Activated naive CD4-positive, alpha-beta T cell treated with anti-CD3 and anti-CD28 coated beads, Interleukin-2, amount 50 U/mL, for 24 hours (primary cell): Measurements from ENCODE around the gene DDX5.

Experiments used
- H3K27ac Mint-ChIP-seq: one replicate; pipeline ENCODE4 v1.8.0; 2021; ENCODE audit warnings: mild to moderate bottlenecking, mixed read lengths
- H3K27me3 Mint-ChIP-seq: one replicate; pipeline ENCODE4 v1.8.0; 2021; ENCODE audit warnings: mixed read lengths
- H3K36me3 Mint-ChIP-seq: one replicate; pipeline ENCODE4 v1.8.0; 2021; ENCODE audit warnings: mixed read lengths
- H3K4me1 Mint-ChIP-seq: one replicate; pipeline ENCODE4 v1.8.0; 2021; ENCODE audit warnings: mixed read lengths
- H3K4me3 Mint-ChIP-seq: one replicate; pipeline ENCODE4 v1.8.0; 2021; ENCODE audit warnings: mild to moderate bottlenecking, mixed read lengths
- H3K9me3 Mint-ChIP-seq: one replicate; pipeline ENCODE4 v1.8.0; 2021; ENCODE audit warnings: mixed read lengths

Gene DDX5

DNA sequence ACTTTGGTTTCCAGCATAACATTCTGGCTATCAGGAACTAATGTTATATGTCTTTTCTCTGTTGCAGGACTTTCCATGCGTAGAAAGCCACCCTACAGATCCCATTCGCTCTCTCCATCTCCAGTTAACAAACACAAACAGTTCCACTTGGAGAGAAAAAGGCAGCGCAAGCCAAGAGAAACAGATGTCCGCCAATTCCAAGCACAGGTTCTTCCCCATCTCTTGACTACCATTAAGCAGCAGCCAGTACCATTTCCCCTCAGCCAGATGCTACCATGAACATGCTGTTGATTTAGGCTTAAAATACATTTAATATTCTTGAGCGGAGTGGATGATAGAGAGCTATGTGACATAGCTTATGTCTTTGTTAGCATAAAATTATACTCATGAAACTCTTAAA lies 23.1 kb upstream of the DDX5 start:
- peaks cover 23% of the 10 kb centered on the region for H3K36me3 Mint-ChIP-seq
- no peak overlapping the region for H3K4me3 Mint-ChIP-seq
- no peaks in the 10 kb centered on the region for H3K27me3 Mint-ChIP-seq
- no peaks in the 10 kb centered on the region for H3K4me1 Mint-ChIP-seq
- H3K9me3 Mint-ChIP-seq = no peaks in the 10 kb centered on the region
- peak overlapping the region; percentile 31 for H3K27ac Mint-ChIP-seq

DNA sequence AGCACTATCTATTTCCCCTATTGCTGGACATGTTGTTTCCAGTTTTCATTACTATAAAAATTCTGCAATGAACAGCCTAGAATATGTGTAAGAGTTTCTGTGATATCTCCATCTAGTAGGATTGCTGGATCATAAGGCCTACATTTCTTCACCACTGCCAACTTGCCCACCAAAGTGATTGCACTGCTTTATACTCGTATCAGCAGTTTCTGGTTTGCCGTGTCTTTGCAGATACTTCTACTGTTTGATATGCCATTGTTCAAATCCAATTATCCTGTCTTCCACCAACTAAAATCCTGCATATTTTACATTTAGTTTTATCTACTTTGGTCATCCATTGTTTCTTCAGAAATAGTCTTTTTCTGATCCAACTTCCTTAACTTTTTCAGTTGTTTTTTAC lies 21.8 kb upstream of the DDX5 start:
- H3K27ac Mint-ChIP-seq = no peak overlapping the region
- H3K4me3 Mint-ChIP-seq = no peak overlapping the region
- peaks cover 26% of the 10 kb centered on the region for H3K36me3 Mint-ChIP-seq
- H3K9me3 Mint-ChIP-seq = no peaks in the 10 kb centered on the region
- H3K27me3 Mint-ChIP-seq = no peaks in the 10 kb centered on the region
- H3K4me1 Mint-ChIP-seq = no peaks in the 10 kb centered on the region

DNA sequence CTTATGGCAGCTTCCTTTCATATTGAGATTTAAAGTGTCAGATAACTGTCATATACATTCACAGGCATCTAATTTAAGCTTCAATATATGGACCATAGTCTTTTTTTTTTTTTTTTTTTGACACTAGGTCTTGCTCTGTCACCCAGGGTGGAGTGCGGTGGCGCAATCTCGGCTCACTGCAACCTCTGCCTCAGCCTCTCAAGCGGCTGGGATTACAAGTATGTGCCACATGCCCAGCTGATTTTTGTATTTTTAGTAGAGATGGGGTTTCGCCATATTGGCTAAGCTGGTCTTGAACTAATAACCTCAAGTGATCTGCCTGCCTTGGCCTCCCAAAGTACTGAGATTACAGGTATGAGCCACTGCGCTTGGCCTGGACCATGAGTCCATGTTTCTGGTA lies 14.3 kb upstream of the DDX5 start:
- Mint-ChIP-seq H3K4me3 (no peak overlapping the region), H3K9me3 (no peaks in the 10 kb centered on the region), H3K4me1 (peaks cover 12% of the 10 kb centered on the region), H3K36me3 (peaks cover 11% of the 10 kb centered on the region), H3K27me3 (no peaks in the 10 kb centered on the region), H3K27ac (no peak overlapping the region)

- peaks cover 11% of the 10 kb centered on the region for H3K36me3 Mint-ChIP-seq
- no peaks in the 10 kb centered on the region for H3K27me3 Mint-ChIP-seq
- no peaks in the 10 kb centered on the region for H3K9me3 Mint-ChIP-seq
- H3K4me3 Mint-ChIP-seq = no peak overlapping the region
- H3K27ac Mint-ChIP-seq = no peak overlapping the region
- peaks cover 18% of the 10 kb centered on the region for H3K4me1 Mint-ChIP-seq
These were observed 13.5 kb upstream of the DDX5 start for GRCh38 chr17:64519601-64520000.

- no peaks in the 10 kb centered on the region for H3K27me3 Mint-ChIP-seq
- H3K9me3 Mint-ChIP-seq = no peaks in the 10 kb centered on the region
- no peak overlapping the region for H3K27ac Mint-ChIP-seq
- peaks cover 41% of the 10 kb centered on the region for H3K4me1 Mint-ChIP-seq
- H3K4me3 Mint-ChIP-seq = no peak overlapping the region
- H3K36me3 Mint-ChIP-seq = peaks cover 11% of the 10 kb centered on the region
These were observed 9.7 kb upstream of the DDX5 start for GRCh38 chr17:64515829-64516228.

DNA sequence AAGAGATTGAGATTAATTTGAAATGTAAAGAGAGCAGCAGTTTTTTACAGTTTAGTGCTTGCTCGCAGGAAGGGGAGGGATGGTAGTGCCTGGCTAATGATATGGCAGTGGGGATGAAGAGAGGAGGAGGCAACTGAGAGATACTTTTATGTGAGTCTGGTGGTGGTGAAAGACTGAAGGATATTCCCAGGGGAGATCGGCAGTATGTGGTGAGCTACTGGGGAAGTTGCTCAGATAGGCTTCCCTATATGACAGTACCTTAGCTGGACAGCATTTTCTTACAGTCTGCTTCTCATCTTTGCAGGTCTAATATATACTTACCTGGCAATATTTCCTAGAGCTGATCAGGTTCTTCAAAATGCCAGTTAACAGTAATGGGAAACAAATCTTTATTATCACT lies 9.3 kb upstream of the DDX5 start:
- Mint-ChIP-seq H3K27me3 (no peaks in the 10 kb centered on the region), H3K4me3 (no peak overlapping the region), H3K4me1 (peaks cover 45% of the 10 kb centered on the region), H3K36me3 (peaks cover 14% of the 10 kb centered on the region), H3K27ac (peak overlapping the region; percentile 15), H3K9me3 (no peaks in the 10 kb centered on the region)

DNA sequence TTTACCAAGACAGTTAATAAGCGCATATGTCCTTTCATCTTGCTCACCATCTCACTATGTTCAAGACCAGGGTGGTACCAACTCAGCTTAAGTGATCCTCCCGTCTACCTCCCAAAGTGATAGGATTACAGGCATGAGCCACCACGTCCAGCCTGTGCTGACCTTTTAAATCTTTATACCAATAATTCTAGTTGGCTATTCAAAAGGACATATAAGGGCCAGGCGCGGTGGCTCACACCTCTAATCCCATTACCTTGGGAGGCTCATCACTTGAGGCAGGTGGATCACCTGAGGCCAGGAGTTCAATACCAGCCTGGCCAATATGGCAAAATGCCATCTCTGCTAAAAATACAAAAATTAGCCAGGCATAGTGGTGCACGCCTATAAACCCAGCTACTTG lies 3.1 kb upstream of the DDX5 start:
- peaks cover 62% of the 10 kb centered on the region for H3K4me1 Mint-ChIP-seq
- H3K36me3 Mint-ChIP-seq = peaks cover 26% of the 10 kb centered on the region
- H3K27ac Mint-ChIP-seq = no peak overlapping the region
- H3K9me3 Mint-ChIP-seq = no peaks in the 10 kb centered on the region
- H3K4me3 Mint-ChIP-seq = peak overlapping the region; percentile 73
- H3K27me3 Mint-ChIP-seq = no peaks in the 10 kb centered on the region

DNA sequence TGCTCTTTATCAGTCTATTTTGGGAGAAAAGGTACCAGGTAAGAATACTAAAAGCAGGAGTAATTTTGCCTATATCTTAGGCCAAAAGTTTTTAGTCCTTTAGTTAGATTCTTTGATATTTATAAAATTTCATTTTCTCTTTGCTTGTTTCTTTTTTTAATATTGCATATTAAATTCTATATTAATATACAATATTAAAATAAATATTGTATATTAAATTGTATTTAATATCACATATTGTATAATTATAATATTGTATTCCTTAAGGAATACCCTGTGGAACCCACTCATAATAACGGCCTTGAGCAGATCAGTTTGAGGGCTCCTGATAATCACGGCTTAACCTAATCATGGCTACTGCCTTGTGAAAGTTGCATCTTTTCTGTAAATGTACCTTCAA lies 2.6 kb upstream of the DDX5 start:
- no peak overlapping the region for H3K27ac Mint-ChIP-seq
- peaks cover 62% of the 10 kb centered on the region for H3K4me1 Mint-ChIP-seq
- H3K27me3 Mint-ChIP-seq = no peaks in the 10 kb centered on the region
- peaks cover 31% of the 10 kb centered on the region for H3K36me3 Mint-ChIP-seq
- H3K9me3 Mint-ChIP-seq = no peaks in the 10 kb centered on the region
- peak overlapping the region; percentile 95 for H3K4me3 Mint-ChIP-seq

GRCh38 chr17:64507413-64507782 lies 1.3 kb upstream of the DDX5 start:
- Mint-ChIP-seq H3K4me3 (peak overlapping the region; percentile 95), H3K4me1 (peaks cover 67% of the 10 kb centered on the region), H3K27me3 (no peaks in the 10 kb centered on the region), H3K36me3 (peaks cover 40% of the 10 kb centered on the region), H3K27ac (peak overlapping the region; percentile 99), H3K9me3 (no peaks in the 10 kb centered on the region)

- H3K27ac Mint-ChIP-seq = peak within 1 kb of the TSS; percentile 99
- H3K4me3 Mint-ChIP-seq = peak within 1 kb of the TSS; percentile 95
- H3K4me1 Mint-ChIP-seq = peaks cover 70% of the 10 kb centered on the region
- H3K27me3 Mint-ChIP-seq = no peaks in the 10 kb centered on the region
- H3K36me3 Mint-ChIP-seq = peaks cover 46% of the 10 kb centered on the region
- H3K9me3 Mint-ChIP-seq = no peaks in the 10 kb centered on the region
These were observed 705 bp upstream of the DDX5 start, which contains the start of gene CEP95 for GRCh38 chr17:64506576-64507412. CEP95 (plus strand) TSS chr17:64506977; CDS start chr17:64507098, 121 bp downstream.

GRCh38 chr17:64505340-64506200 lies 519 bp downstream of the DDX5 start:
- Mint-ChIP-seq H3K36me3 (peaks cover 49% of the 10 kb centered on the region), H3K4me3 (peak overlapping the region; percentile 95), H3K9me3 (no peaks in the 10 kb centered on the region), H3K4me1 (peaks cover 73% of the 10 kb centered on the region), H3K27me3 (no peaks in the 10 kb centered on the region), H3K27ac (peak overlapping the region; percentile 99)

DNA sequence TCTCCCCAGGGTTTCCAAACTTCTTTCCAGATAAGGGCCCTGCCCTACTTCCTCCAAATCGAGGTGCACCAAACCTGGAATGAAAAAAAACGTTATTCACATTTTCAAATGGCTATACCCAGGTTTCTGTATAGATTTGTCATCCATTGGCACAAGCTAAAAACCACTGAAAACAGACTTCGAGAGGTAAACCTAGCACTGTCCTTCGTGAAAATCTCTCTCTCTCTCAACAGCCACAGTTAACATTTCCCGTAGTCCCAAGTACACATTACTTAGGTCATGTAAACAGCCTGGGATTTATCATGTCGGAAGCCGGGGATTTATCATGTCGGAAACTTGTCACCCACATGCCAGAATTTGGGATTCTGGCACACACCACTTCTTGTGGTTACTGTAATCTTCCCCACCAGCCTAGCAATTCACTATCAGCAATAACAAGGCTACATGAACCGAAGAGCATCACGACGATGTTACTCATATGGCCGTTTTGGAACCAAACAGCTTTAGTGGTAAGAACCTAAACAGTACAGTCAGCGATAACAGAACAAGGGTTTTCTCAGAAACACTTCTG lies 1.2 kb downstream of the DDX5 start:
- Mint-ChIP-seq H3K9me3 (no peaks in the 10 kb centered on the region), H3K4me1 (peaks cover 75% of the 10 kb centered on the region), H3K27ac (peak overlapping the region; percentile 99), H3K27me3 (no peaks in the 10 kb centered on the region), H3K36me3 (peaks cover 53% of the 10 kb centered on the region), H3K4me3 (peak overlapping the region; percentile 95)

- Mint-ChIP-seq H3K4me1 (peaks cover 75% of the 10 kb centered on the region), H3K27ac (peak overlapping the region; percentile 99), H3K9me3 (no peaks in the 10 kb centered on the region), H3K27me3 (no peaks in the 10 kb centered on the region), H3K36me3 (peaks cover 57% of the 10 kb centered on the region), H3K4me3 (peak overlapping the region; percentile 95)
These were observed 2.0 kb downstream of the DDX5 start for GRCh38 chr17:64503821-64504768.

DNA sequence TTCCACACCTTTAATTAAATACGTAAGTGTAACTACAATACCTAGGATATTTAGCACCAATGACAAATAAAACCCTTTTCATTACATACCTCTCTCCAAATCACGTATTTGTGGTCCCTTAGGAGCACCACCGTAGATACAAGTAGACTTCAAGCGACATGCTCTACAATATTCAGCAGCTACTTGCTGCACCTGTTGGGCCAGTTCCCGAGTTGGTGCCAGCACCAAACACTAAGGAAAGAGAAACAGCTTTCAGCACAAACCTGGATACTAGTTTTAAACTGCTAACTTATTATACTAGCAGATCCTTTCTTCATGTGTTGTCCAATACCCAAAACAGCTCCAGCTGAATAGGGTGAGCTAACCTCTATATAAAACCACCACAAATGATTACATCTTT lies 2.7 kb downstream of the DDX5 start:
- Mint-ChIP-seq H3K9me3 (no peaks in the 10 kb centered on the region), H3K4me3 (peak overlapping the region; percentile 95), H3K27ac (peak overlapping the region; percentile 91), H3K4me1 (peaks cover 74% of the 10 kb centered on the region), H3K27me3 (no peaks in the 10 kb centered on the region), H3K36me3 (peaks cover 61% of the 10 kb centered on the region)

- no peaks in the 10 kb centered on the region for H3K27me3 Mint-ChIP-seq
- H3K9me3 Mint-ChIP-seq = no peaks in the 10 kb centered on the region
- H3K4me3 Mint-ChIP-seq = peak overlapping the region; percentile 95
- peaks cover 64% of the 10 kb centered on the region for H3K36me3 Mint-ChIP-seq
- H3K4me1 Mint-ChIP-seq = peaks cover 76% of the 10 kb centered on the region
- peak overlapping the region; percentile 91 for H3K27ac Mint-ChIP-seq
These were observed 3.3 kb downstream of the DDX5 start for GRCh38 chr17:64502809-64503208.
